ENCODE measurements around the gene LRP1B. TPM values are rescaled to one million over a fixed set of nuclear protein-coding genes. Genes with fewer than 3 reads are reported as not detected.

The LRP1B gene
- total and polyA plus RNA-seq, 2 donors (not counting 1 experiment from before 2014, with no cell fraction given): not detected

- no peaks in the 10 kb centered on the region for H3K9me3 ChIP-seq (ENCODE audit: control extremely low read depth in 1 of 3, control insufficient read depth in 2 of 3, insufficient read depth in 1 of 3, low read length in 2 of 3)
- H3K9ac ChIP-seq (ENCODE audit: low read length): no peak overlapping the region
- no peaks in the 10 kb centered on the region for H3K4me1 Mint-ChIP-seq
- H3K4me3 Mint-ChIP-seq: no peak overlapping the region
- H3K4me3 ChIP-seq (ENCODE audit: control extremely low read depth in 1 of 5, extremely low read depth in 1 of 5, insufficient read depth in 1 of 5, low read depth in 2 of 5, low read length in 4 of 5): no peak overlapping the region
- H2AFZ ChIP-seq (ENCODE audit: insufficient read depth, low read depth, low read length, poor library complexity, severe bottlenecking): no peak overlapping the region
- no peaks in the 10 kb centered on the region for H3K9me3 Mint-ChIP-seq (ENCODE audit: insufficient read depth)
- ChIA-PET CTCF (no interaction called here), POLR2A (no interaction called here)
- no peaks in the 10 kb centered on the region for H3K36me3 ChIP-seq (replicated peaks in 1 of 2; ENCODE audit: control extremely low read depth in 1 of 2, control insufficient read depth in 1 of 2, extremely low read depth in 1 of 2, insufficient read depth in 2 of 2, low read length in 1 of 2)
- TF ChIP-seq CTCF (IDR thresholded peaks at IDR 0.05) (no peak), EZH2 (IDR thresholded peaks at IDR 0.05; ENCODE audit: borderline replicate concordance, insufficient read depth, low read depth, low read length, poor library complexity, severe bottlenecking) (no peak)
- no peak overlapping the region for H3K4me2 ChIP-seq (replicated peaks; ENCODE audit: low read depth, low read length, poor library complexity, severe bottlenecking)
- H3K79me2 ChIP-seq (ENCODE audit: control insufficient read depth, insufficient read depth, low read length): no peaks in the 10 kb centered on the region
- H3K27ac Mint-ChIP-seq: no peak overlapping the region
- no peaks in the 10 kb centered on the region for H4K20me1 ChIP-seq (ENCODE audit: control insufficient read depth, insufficient read depth, low read length, poor library complexity, severe bottlenecking)
- no CpG with 5 or more reads among the region's 1 CpG for WGBS (ENCODE audit: insufficient coverage)
- no peaks in the 10 kb centered on the region for H3K27me3 Mint-ChIP-seq
- intact Hi-C loops (cut with micrococcal nuclease): no loop called here
- H3K27ac ChIP-seq (ENCODE audit: low read length in 2 of 2): no peak overlapping the region
- no peak for DNase-seq
- no peak for ATAC-seq (ENCODE audit: low read depth)
- H3K27me3 ChIP-seq (replicated peaks in 1 of 4; ENCODE audit: control extremely low read depth in 1 of 4, control insufficient read depth in 3 of 4, insufficient read depth in 4 of 4, low read length in 3 of 4): no peaks in the 10 kb centered on the region
- no peaks in the 10 kb centered on the region for H3K4me1 ChIP-seq (ENCODE audit: control insufficient read depth in 2 of 2, insufficient read depth in 2 of 2, low read length in 2 of 2)
Measured at GRCh38 chr2:141027221-141027620, 1103.6 kb downstream of the LRP1B start.

GRCh38 chr2:141021611-141022010 is 1109.2 kb downstream of the LRP1B start:
- intact Hi-C loops (cut with micrococcal nuclease): no loop called here
- H3K9me3 ChIP-seq (ENCODE audit: control extremely low read depth in 1 of 3, control insufficient read depth in 2 of 3, insufficient read depth in 1 of 3, low read length in 2 of 3): no peaks in the 10 kb centered on the region
- no peak for DNase-seq
- no peak overlapping the region for H3K4me2 ChIP-seq (replicated peaks; ENCODE audit: low read depth, low read length, poor library complexity, severe bottlenecking)
- H3K9me3 Mint-ChIP-seq (ENCODE audit: insufficient read depth): no peaks in the 10 kb centered on the region
- H3K4me3 ChIP-seq (ENCODE audit: control extremely low read depth in 1 of 5, extremely low read depth in 1 of 5, insufficient read depth in 1 of 5, low read depth in 2 of 5, low read length in 4 of 5): no peak overlapping the region
- no peaks in the 10 kb centered on the region for H3K27me3 ChIP-seq (replicated peaks in 1 of 4; ENCODE audit: control extremely low read depth in 1 of 4, control insufficient read depth in 3 of 4, insufficient read depth in 4 of 4, low read length in 3 of 4)
- ChIA-PET CTCF (no interaction called here), POLR2A (no interaction called here)
- no peak overlapping the region for H3K27ac ChIP-seq (ENCODE audit: low read length in 2 of 2)
- no peak overlapping the region for H3K27ac Mint-ChIP-seq
- no peaks in the 10 kb centered on the region for H4K20me1 ChIP-seq (ENCODE audit: control insufficient read depth, insufficient read depth, low read length, poor library complexity, severe bottlenecking)
- H3K36me3 ChIP-seq (replicated peaks in 1 of 2; ENCODE audit: control extremely low read depth in 1 of 2, control insufficient read depth in 1 of 2, extremely low read depth in 1 of 2, insufficient read depth in 2 of 2, low read length in 1 of 2): no peaks in the 10 kb centered on the region
- no peak for TF ChIP-seq CTCF (IDR thresholded peaks at IDR 0.05)
- TF ChIP-seq EZH2 (IDR thresholded peaks at IDR 0.05; ENCODE audit: borderline replicate concordance, insufficient read depth, low read depth, low read length, poor library complexity, severe bottlenecking): no peak
- no peak for ATAC-seq (ENCODE audit: low read depth)
- H3K27me3 Mint-ChIP-seq: no peaks in the 10 kb centered on the region
- H3K9ac ChIP-seq (ENCODE audit: low read length): no peak overlapping the region
- no peaks in the 10 kb centered on the region for H3K4me1 ChIP-seq (ENCODE audit: control insufficient read depth in 2 of 2, insufficient read depth in 2 of 2, low read length in 2 of 2)
- no peak overlapping the region for H3K4me3 Mint-ChIP-seq
- no peak overlapping the region for H2AFZ ChIP-seq (ENCODE audit: insufficient read depth, low read depth, low read length, poor library complexity, severe bottlenecking)
- H3K4me1 Mint-ChIP-seq: no peaks in the 10 kb centered on the region
- no peaks in the 10 kb centered on the region for H3K79me2 ChIP-seq (ENCODE audit: control insufficient read depth, insufficient read depth, low read length)
- no CpG with 5 or more reads among the region's 1 CpG for WGBS (ENCODE audit: insufficient coverage)
